ENCODE results near the gene G6PD. TPM values are rescaled to one million over a fixed set of nuclear protein-coding genes. Genes with fewer than 3 reads are reported as not detected.
A peak's percentile ranks its signal among the peaks of the same experiment; 100 is the strongest.

G6PD gene
- total RNA-seq, 3 donors from 2014 or later, result 28.0 to 34.4 (median 33.9) TPM

GRCh38 chrX:154531626-154532025 lies 15.0 kb downstream of the G6PD start:
- no peaks in the 10 kb centered on the region for H3K9me3 ChIP-seq
- intact Hi-C loops (cut with DNase I, micrococcal nuclease), result no loop called here
- H3K36me3 ChIP-seq (ENCODE audit: low read depth), result no peaks in the 10 kb centered on the region
- no peak for ATAC-seq
- peaks cover 3% of the 10 kb centered on the region for H3K4me1 ChIP-seq (ENCODE audit: low read depth)
- no peak for TF ChIP-seq CTCF (IDR thresholded peaks at IDR 0.05)
- no peak for DNase-seq
- no peak overlapping the region for H3K4me3 ChIP-seq

- Histone ChIP-seq H3K4me3 (no peak overlapping the region), H3K4me1 (ENCODE audit: low read depth) (peaks cover 3% of the 10 kb centered on the region), H3K9me3 (no peaks in the 10 kb centered on the region), H3K36me3 (ENCODE audit: low read depth) (no peaks in the 10 kb centered on the region)
- ATAC-seq (no peak), DNase-seq (no peak)
- intact Hi-C loops (cut with DNase I, micrococcal nuclease), result no loop called here
- TF ChIP-seq CTCF (IDR thresholded peaks at IDR 0.05), result no peak
Observed at GRCh38 chrX:154530286-154530685, 16.4 kb downstream of the G6PD start.

- DNase-seq, result no peak
- no peaks in the 10 kb centered on the region for H3K9me3 ChIP-seq
- H3K4me1 ChIP-seq (ENCODE audit: low read depth), result peaks cover 3% of the 10 kb centered on the region
- no peak overlapping the region for H3K4me3 ChIP-seq
- no peak for TF ChIP-seq CTCF (IDR thresholded peaks at IDR 0.05)
- intact Hi-C loops (cut with DNase I, micrococcal nuclease), result no loop called here
- no peaks in the 10 kb centered on the region for H3K36me3 ChIP-seq (ENCODE audit: low read depth)
- ATAC-seq, result no peak
Observed at GRCh38 chrX:154529206-154529612, 17.4 kb downstream of the G6PD start.

GRCh38 chrX:154526901-154527675 lies 19.6 kb downstream of the G6PD start:
- Histone ChIP-seq H3K9me3 (no peaks in the 10 kb centered on the region), H3K4me3 (no peak overlapping the region), H3K36me3 (ENCODE audit: low read depth) (no peaks in the 10 kb centered on the region), H3K4me1 (ENCODE audit: low read depth) (peaks cover 3% of the 10 kb centered on the region)
- TF ChIP-seq CTCF (IDR thresholded peaks at IDR 0.05), result peak; percentile 27
- peak; percentile 93 for ATAC-seq
- DNase-seq, result peak; percentile 81 to 87 (median 83)
- intact Hi-C loops (cut with DNase I, micrococcal nuclease), result no loop called here

- Histone ChIP-seq H3K4me1 (ENCODE audit: low read depth) (peaks cover 3% of the 10 kb centered on the region), H3K36me3 (ENCODE audit: low read depth) (no peaks in the 10 kb centered on the region), H3K4me3 (no peak overlapping the region), H3K9me3 (no peaks in the 10 kb centered on the region)
- TF ChIP-seq CTCF (IDR thresholded peaks at IDR 0.05), result no peak
- ATAC-seq (no peak), DNase-seq (no peak)
- intact Hi-C loops (cut with DNase I, micrococcal nuclease), result no loop called here
Observed at GRCh38 chrX:154525606-154526490, 20.8 kb downstream of the G6PD start.
